ENCODE results near the gene SLC38A2.

SLC38A2 gene

DNA sequence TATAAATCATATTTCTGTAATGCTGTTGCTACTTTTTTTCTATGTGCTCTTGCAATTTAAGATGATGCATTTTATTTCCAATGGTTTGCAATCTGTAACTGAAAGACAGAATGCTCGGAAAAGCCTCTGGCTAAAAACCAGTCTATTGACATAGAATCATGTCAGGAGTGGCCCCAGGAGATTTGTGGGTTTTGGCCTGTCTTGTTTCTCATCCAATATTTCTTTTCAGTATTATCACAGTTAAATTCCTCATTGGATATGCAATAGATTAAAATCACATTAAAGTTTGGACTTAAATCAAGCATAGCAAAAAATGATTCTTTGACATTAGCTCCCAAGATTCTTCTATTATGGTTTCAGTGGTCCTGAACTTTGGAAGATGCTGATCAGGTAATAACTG is 19.1 kb upstream of the SLC38A2 start:
- DNase-seq: no peak

DNA sequence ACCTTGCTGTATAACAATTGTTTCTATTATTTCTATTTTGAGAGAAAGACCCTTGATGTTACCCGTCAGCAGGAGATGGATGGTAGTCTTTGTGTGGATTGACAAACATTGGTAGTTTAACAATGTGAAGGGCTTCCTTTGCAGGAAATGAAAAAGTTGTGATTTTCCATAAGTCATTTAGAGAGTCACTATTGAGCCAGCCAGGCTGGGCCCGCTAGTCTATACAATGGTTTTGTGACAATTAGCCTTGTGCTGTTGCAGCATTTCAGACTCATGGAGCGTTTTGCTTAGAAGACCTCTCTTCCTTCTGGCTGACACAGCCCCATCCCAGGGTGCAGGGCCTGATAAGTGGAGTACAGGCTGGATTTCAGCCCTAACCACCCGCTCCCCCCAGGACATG is 18.3 kb upstream of the SLC38A2 start:
- no peak for DNase-seq

DNA sequence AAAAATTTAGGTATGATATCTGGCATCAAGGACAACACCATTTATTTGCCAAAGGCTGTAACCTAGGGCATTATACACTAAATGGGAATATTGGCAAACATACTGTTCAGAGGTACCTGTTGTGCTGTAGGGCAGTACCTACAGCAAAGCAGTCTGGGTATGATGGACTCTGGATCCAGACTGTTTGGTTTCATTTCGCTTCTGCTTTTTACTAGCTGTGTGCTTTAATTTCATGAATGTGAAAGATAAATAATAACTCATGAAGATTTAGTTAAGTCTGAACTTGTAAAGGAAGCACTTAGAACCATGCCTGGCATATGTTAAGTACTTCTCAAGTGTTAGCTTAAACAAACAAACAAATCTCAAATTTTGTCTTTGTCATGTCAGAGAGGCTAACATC is 17.7 kb upstream of the SLC38A2 start:
- no peak for DNase-seq

GRCh38 chr12:46389031-46389616 is 16.6 kb upstream of the SLC38A2 start:
- peak; percentile 89 for DNase-seq

DNA sequence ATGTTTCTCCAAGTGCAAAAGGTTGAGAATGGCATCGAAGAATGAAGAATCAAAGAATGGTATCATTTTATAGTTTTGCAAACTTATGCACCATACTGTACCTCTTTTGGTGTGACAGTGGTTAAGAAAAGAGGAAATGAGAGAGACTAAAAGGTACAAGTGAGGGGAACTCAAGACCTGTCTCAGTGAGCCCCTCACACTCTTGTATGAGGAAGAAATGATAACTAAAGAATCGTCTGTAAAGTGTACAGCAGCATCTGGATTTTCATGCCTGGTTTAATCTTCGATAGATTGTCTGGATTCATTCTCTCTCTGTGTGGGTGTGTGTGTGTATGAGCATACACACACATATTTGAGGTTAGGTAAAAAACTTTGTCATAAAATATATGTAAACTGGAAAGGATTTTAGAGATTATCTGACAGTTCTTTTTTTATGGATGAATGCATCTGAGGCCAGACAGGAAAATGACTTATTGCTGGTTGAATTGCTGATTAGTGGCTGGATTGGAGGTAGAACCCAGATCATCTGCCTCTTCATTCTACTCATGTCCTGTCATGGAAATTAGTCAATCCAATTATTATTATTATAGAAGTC is 16.0 kb upstream of the SLC38A2 start:
- DNase-seq: peak; percentile 71

DNA sequence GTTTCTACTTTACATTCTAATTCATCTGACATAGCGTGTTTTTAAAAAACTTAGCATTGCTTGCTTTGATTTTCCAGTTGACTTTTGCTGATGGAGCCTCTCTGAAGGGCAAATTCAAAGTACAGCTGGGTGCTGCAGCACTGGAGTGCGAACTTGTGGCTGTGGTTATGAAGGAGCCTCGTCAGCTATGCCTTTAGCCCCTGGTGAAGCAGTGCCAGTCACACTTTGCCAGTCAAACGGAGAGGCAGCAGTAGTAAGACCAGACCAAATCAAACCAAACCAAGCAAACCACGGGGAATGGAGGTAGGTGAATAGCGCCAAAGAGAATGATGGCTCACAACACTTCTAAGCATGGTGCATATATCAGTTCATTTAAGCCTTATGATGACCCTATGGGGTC is 15.1 kb upstream of the SLC38A2 start:
- no peak for DNase-seq

- peak; percentile 58 for DNase-seq
Observed at GRCh38 chr12:46386877-46387629, 14.5 kb upstream of the SLC38A2 start.

DNA sequence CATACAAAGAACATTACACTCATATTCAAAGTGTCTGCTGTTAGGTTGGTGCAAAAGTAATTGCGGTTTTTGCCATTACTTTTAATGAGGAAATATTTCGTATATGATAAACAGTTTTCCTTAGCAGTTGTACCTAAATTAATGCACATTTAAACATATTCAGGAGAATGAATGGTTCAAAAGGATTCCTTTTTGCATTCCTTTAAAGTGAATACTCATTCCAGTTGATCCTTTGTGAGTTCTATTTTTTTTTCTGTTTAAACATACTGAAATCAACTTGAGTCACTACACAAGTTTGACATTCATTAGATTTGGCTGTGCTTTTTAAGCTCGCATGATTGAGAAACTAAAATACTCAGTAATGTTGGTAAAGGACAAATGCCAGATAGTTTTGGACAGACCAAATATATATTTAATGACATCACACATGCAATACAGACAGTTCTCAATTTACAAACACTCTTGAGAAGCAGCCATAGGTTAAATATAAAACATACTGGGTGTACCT is 13.8 kb upstream of the SLC38A2 start:
- DNase-seq: peak; percentile 95

DNA sequence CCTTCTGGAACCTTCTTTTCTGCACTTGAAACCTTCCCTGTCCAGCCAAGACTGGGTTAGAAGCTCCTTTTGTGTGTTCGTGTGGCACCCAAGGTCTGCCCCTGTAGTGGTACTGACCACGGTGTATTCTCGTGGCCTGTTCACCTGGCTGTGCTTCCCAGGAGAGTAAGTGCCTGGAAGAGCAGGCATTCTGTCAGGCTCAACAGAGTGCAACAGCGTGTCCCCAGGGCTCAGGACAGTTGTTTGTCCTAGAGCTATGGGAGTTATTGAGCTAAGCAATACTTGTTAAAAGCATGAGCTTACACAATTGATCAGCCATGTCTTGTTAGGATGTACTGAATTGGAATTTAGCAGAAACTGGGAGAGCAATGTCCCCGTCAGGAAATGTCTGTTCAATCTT is 12.9 kb upstream of the SLC38A2 start:
- DNase-seq: no peak

DNA sequence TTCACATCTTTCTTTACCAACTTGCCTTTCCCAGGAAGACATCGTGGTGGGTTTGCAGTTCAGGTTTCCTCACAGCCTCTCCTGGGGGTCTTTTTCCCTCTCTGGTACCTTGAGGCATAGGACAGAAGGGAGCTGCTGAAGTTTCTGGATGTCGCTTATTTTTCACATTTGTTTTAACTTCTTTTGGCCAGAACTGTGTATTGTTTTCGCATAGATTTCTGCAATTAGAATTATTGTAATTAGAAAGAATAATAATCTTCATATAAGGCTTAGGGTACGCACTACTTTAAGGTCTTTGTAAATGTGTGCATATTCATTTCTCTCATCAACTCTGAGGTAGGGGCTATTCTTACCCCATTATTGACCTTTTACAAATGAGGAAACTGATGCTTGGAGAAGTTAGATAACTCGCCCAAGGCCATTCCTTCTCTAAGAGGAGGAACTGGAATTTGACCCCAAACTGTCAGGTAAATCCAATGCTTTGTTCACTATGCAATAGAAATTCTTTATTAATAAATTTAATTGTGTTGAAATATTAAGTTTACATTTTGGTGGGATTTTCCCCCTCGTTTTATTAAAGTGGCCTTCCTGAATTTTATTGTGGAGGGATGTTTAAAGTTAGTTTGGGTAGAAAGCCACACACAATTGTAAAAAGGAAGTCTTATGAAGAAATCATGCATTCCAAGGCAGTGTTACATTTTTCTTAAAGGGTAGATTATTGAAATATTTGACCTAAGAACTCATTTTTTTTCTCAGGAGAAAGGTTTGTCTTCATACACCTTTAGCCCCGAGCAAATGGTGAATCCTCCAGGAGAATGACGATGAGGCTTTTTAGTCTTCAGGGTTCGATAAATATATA is 12.1 kb upstream of the SLC38A2 start:
- DNase-seq: peak; percentile 61

- DNase-seq: peak; percentile 92
Observed at GRCh38 chr12:46383654-46384450, 11.3 kb upstream of the SLC38A2 start.

- DNase-seq: peak; percentile 98
Observed at GRCh38 chr12:46382964-46383653, 10.5 kb upstream of the SLC38A2 start.

DNA sequence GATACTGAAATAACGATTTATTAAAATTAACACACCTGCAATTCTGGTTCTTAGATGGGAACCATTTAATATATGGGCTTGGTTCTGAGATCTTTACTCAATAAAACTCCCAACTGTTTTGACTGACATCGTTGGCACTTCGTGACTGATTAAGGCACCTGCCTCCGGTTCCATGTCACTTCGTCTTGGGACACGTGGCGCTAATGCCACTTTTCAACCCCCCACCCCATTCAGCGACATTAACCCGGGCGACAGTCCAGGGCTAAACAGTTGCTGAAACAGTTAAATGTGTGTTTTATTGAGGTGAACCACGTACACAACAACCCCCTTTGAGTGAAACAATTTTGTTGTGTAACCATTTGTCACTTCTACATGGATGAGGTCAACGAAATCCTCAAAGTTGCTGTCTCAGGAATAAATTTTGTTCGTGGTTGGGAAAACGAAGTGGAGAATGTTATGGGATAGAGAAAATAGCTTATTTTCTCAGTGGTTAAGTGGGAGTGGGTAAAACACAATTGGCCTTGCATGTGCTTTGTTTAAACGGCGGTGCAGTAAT is 9.9 kb upstream of the SLC38A2 start:
- DNase-seq: no peak

DNA sequence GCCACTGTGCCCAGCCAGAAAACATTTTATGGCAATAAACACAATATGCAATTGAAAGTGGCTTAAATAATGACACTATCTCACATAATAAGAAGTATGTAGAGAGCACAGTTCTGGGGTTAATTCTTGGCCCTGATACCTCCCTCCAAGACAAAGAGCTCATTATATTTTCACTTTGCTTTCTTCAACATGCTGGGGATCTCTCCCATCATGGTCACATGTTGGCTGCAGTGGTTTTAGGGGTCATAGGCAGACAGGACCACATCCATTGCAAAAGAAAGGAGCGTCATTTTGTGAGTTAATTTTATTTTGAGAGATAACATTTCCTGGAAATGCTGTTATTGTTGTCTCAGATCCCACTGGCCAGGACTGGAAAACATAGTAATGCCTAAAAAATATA is 8.3 kb upstream of the SLC38A2 start:
- DNase-seq: no peak

DNA sequence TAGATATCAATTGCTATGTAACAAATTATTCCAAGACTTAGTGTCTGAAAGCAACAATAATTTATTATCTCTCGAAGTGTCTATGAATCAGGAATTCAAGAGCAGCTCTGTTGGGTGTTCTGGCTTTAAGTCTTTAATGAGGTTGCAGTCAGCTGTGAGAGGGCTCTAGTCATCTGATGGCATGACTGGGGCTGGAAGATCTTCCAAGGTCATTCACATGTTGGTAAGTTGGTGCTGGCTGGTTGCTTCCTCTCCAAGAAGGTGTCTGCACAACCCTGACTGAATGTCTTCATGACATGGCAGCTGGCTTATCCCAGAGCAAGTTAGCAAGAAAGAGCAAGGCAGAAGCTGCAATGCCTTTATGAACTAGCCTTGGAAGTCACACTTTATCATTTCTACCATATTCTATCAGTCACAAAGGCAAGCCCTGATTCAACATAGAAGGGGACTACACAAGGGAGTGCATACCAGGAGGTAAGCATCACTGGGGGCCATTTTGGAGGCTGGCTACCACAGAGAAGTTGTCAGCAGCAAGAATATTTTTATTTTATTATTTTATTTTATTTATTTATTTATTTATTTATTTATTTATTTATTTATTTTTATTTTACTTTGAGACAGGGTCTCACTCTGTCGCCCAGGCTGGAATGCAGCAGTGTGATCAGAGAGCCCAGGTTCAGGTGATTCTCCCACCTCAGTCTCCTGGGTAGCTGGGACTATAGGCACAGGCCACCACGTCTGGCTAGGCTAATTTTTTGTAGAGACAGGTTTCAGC is 7.6 kb upstream of the SLC38A2 start:
- DNase-seq: no peak

DNA sequence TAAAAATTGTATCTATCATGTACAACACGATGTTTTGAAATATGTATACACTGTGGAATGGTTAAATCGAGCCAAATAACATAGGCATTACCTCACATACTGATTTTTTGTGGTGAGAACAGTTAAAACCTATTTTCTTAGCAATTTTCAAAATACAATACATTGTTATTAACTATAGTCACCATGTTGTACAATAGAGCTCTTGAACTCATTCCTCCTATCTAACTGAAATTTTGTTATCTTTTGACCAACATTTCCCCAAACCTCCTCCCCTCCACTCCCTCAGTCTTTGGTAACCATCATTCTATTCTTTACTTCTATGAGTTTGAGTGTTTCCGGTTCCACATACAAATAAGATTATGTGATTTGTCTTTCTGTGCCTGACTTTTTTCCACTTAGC is 6.8 kb upstream of the SLC38A2 start:
- DNase-seq: no peak

DNA sequence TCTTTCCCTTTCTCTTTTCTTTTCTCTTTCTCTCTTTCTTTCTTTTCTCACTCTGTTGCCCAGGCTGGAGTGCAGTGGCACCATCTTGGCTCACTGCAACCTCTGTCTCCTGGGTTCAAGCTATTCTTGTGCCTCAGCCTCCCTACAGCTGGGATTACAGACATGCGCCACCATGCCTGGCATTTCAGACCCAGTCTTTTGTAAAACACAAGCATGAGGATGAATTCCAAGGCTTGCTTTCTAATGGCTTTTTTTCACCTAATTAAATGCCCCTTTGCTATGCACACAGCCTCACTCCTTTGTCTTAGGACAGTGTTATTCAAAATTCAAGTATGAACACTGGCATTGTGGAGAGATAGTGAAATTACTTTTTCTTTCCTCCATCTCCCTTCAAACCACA is 6.0 kb upstream of the SLC38A2 start:
- no peak for DNase-seq

DNA sequence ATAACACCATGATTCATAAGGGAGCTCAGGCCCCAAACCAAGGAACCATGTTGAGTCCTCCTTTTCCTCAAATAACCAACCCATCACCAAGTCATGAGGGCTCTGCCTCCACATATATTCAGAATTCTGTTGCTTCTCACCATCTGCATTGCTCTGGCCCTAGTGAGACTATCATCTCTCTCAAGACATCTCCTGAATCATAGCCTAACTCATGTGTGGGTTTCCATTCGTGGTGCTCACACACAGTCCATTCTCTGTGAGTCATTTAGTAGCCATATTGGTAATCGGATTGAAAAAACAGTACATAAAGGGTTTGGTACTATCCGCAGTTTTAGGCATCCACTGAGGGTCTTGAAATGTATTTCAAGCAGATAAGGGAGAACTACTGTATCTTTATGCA is 5.1 kb upstream of the SLC38A2 start:
- no peak for DNase-seq

GRCh38 chr12:46376579-46376978 is 4.0 kb upstream of the SLC38A2 start:
- DNase-seq: no peak

GRCh38 chr12:46374711-46375110 is 2.1 kb upstream of the SLC38A2 start:
- DNase-seq: no peak

DNA sequence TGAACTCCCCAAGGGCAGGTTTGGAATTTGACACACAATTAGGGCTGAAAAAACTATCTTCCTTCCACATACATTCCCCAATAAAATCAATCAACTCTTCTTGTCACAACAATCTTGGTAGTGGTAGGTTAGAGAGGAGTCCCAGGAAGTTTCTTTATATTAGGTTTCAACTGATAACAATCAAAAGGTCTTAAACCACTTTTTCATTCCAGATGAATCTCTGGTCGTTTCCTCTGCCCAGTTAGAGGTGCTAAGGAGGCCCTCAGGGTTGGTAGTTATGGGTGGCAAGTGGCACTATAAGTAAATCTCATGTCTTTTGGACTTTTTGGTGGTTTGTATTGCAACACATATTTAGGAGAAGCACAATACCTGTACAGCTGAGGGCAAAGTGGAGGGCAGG is 1.7 kb upstream of the SLC38A2 start:
- DNase-seq: no peak
